GM12874 (cell line): Measurements from ENCODE around the gene CNOT3.

Experiments
- TF ChIP-seq, protein P1 (sequence below): IDR thresholded peaks from 2 replicates; pipeline ENCODE4 v1.5.1; 2011; ENCODE audit warnings: low read depth, mild to moderate bottlenecking, control low read depth, low read length, moderate library complexity; ENCODE audit not compliant: insufficient read depth

CNOT3 gene

DNA sequence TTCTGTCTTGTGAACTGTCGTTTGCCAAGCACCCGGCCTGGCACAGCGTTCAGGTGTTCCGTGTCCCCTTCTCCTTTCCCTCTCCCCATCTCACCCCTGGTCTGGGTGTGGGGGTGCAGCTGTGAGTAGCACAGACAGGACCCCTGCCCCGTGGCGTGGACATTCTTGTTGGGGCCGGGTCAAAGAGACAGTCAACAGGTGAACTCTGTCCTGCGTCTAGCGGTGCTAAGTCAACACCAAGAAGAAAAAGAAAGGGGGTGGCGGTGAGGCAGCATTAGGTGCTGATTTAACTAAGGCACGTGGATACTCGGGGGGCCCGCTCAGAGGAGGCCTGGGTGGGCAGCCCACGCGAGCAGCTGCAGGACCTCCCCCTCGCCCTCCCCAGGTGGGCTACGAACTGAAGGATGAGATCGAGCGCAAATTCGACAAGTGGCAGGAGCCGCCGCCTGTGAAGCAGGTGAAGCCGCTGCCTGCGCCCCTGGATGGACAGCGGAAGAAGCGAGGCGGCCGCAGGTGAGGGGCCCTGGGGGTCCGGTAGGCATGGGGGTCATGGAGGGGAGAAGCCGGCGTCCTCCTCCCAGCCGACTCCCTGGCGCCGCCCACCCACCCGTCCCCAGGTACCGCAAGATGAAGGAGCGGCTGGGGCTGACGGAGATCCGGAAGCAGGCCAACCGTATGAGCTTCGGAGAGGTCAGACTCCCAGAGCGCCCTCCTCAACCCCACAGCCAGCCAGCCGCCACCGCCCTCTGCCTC is 9.7 kb upstream of the CNOT3 start:
- TF ChIP-seq, protein P1, sequence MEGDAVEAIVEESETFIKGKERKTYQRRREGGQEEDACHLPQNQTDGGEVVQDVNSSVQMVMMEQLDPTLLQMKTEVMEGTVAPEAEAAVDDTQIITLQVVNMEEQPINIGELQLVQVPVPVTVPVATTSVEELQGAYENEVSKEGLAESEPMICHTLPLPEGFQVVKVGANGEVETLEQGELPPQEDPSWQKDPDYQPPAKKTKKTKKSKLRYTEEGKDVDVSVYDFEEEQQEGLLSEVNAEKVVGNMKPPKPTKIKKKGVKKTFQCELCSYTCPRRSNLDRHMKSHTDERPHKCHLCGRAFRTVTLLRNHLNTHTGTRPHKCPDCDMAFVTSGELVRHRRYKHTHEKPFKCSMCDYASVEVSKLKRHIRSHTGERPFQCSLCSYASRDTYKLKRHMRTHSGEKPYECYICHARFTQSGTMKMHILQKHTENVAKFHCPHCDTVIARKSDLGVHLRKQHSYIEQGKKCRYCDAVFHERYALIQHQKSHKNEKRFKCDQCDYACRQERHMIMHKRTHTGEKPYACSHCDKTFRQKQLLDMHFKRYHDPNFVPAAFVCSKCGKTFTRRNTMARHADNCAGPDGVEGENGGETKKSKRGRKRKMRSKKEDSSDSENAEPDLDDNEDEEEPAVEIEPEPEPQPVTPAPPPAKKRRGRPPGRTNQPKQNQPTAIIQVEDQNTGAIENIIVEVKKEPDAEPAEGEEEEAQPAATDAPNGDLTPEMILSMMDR: no peak

DNA sequence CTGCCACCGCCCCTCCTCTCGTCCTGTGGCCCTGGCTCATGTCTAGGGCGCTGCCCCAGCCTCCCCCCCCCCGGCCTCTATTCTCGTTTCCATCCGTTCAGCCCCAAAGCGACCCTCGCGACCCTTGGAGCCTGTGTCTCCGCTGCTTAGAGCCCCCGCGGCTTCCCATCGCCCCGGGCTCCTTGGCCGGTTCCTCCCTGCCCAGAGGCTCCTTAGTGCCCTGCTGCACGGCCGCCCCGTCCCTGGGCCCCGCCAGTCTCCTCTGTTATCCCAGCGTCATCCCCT is 9.2 kb upstream of the CNOT3 start:
- TF ChIP-seq, protein P1: no peak

DNA sequence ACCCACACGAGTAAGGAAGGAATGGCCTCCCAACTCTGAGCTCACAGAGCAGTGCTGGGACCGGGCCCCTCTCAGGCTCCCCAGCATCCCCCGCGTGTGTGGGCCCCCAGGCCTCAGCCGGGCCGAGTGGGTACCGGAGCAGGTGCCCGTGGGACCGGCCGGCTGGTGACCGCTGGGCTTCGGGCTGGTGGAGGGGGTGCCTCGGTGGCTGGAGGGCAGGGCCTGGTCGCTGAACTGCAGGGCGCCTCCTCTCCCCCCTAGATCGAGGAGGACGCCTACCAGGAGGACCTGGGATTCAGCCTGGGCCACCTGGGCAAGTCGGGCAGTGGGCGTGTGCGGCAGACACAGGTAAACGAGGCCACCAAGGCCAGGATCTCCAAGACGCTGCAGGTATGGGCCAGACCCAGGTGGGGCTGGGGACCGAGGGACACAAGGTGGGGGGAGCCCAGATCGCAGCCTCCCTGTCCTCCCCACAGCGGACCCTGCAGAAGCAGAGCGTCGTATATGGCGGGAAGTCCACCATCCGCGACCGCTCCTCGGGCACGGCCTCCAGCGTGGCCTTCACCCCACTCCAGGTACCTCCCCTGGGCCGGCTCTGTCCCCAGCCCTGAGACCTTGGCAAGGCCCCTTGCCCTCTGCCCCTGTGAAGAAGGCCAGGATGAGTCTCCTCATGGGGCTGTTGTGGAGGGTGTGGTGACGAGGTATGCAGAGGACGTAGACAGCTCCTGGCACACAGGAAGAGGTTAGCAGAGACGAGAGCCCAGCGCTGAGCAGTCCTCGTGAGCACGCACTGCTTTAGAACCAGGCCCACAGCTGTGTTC is 8.6 kb upstream of the CNOT3 start:
- TF ChIP-seq, protein P1: no peak

DNA sequence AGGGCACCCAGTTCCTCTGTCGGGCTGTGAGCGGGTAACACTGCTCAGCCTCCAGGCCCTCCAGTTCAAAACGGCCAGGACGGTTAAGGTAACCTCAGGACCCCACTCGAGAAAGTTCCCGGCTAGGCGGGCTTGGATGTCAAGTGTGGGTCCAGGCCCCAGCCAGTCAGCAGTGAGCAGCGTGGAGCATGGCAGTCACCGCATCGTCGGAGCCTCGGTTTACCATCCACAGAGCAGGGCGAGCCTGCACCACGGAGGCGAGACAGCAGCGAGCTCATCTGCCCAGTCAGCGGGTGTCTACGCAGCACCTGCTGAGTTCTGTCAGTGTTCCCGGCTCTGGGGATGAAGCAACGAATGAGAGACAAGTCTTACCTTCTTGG is 8.0 kb upstream of the CNOT3 start:
- TF ChIP-seq, protein P1: no peak

DNA sequence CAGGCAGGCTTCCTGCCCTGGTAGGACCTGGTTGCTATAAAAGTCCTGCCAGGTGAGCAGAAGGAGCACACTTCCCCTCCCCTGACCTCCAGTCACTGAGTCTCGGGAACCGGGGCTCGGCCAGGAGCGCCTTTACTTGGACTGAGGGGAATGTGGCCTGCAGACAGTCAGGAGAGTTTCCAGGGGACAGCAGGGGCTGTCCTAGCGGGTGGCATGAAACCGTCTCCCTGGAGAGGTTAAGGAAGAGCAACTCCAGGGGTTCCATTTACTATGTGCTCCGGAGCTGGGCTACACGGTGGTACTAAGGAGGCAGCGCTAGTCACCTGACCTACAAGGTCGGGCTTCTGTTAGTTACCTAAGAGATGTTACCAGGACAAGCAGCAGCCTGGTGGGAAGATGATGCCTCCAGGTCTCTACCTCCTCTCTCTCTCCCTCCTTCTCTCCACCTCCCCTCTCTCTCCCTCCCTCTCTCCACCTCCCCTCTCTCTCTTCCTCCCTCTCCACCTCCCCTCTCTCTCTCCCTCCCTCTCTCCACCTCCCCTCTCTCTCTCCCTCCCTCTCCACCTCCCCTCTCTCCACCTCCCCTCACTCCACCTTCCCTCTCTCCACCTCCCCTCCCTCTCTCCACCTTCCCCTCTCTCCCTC is 4.1 kb upstream of the CNOT3 start:
- TF ChIP-seq, protein P1: no peak

DNA sequence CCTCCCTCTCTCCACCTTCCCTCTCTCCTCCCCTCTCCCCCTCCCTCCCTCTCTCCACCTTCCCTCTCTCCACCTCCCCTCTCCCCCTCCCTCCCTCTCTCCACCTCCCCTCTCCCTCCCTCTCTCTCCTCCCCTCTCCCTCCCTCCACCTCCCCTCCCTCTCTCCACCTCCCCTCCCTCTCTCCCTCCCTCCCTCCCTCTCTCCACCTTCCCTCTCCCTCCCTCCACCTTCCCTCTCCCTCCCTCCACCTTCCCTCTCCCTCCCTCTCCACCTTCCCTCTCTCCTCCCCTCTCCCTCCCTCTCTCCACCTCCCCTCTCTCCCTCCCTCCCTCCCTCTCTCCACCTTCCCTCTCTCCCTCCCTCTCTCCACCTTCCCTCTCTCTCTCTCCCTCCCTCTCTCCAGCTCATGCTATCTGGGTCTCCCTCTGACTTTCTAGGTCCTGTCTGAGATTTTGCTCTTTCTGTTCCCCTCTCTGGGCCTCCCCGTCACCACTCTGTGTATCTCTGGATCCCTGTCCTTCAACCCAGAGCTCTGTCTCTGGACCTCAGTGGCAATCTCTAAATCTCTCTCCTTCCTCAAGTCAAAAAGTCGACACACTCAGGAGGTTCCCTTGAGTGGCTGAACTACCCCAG is 3.5 kb upstream of the CNOT3 start:
- TF ChIP-seq, protein P1: no peak
